Suprapubic skin (tissue), 4 donors: ENCODE results near the gene COMMD3. TPM values are rescaled to one million over a fixed set of nuclear protein-coding genes. Genes with fewer than 3 reads are reported as not detected.

ENCODE experiments used
- DNase-seq, 2 donors: peaks; one replicate each; pipeline ENCODE4 v3.0.0-alpha.2; 2019; ENCODE audit warnings: low spot score in 2 of 2
- H3K27ac ChIP-seq: fragments of 200-600 bp; sonication (generic); one replicate; pipeline ENCODE4 v1.5.1; 2019
- H3K27me3 ChIP-seq: fragments of 200-600 bp; sonication (generic); one replicate; pipeline ENCODE4 v1.5.1; 2019
- H3K36me3 ChIP-seq: fragments of 200-600 bp; sonication (generic); one replicate; pipeline ENCODE4 v1.5.1; 2019
- H3K4me1 ChIP-seq: fragments of 200-600 bp; sonication (generic); one replicate; pipeline ENCODE4 v1.5.1; 2019
- H3K4me3 ChIP-seq: fragments of 200-600 bp; sonication (generic); one replicate; pipeline ENCODE4 v1.5.1; 2019; ENCODE audit warnings: mild to moderate bottlenecking
- H3K9me3 ChIP-seq: fragments of 200-600 bp; sonication (generic); one replicate; pipeline ENCODE4 v1.5.1; 2019
- EP300 ChIP-seq: sonication (generic); formaldehyde crosslinking; IDR thresholded peaks from one replicate; pipeline ENCODE4 v1.6.1; 2017; ENCODE audit warnings: antibody characterized with exemption
- POLR2A ChIP-seq, 2 donors: fragments of 450-650 bp; IDR thresholded peaks; one replicate each; pipeline ENCODE4 v1.6.1; 2017; ENCODE audit warnings: antibody characterized with exemption in 2 of 2, mild to moderate bottlenecking in 2 of 2, moderate library complexity in 2 of 2
- POLR2AphosphoS5 ChIP-seq, 3 donors: sonication (generic); formaldehyde crosslinking; IDR thresholded peaks; one replicate each; pipeline ENCODE4 v1.6.1; 2017; ENCODE audit warnings: antibody characterized with exemption in 3 of 3
- WGBS: methylation state at CpG from one replicate; pipeline ENCODE4 v1.1.5; 2018; 5-methylcytosine and 5-hydroxymethylcytosine counted together
- total RNA-seq, 4 donors: library from RNA; depleted of rRNA; stranded (reverse); fragments of >200 nt; gene quantifications; one replicate each; pipeline ENCODE4 v1.1.0, GENCODE V29; 2016
- TF ChIP-seq, protein P1 (sequence below), 2 donors: fragments of 200-600 bp in 1 of 2; fragments of 450-650 bp in 1 of 2; sonication (generic) in 1 of 2; IDR thresholded peaks; one replicate each; pipeline ENCODE4 v1.5.1; 2016 to 2019; ENCODE audit warnings: antibody characterized with exemption in 2 of 2, mild to moderate bottlenecking in 1 of 2, moderate library complexity in 1 of 2

Gene COMMD3
- total RNA-seq, 4 donors from 2014 or later, result 32.9 to 46.7 (median 37.1) TPM

DNA sequence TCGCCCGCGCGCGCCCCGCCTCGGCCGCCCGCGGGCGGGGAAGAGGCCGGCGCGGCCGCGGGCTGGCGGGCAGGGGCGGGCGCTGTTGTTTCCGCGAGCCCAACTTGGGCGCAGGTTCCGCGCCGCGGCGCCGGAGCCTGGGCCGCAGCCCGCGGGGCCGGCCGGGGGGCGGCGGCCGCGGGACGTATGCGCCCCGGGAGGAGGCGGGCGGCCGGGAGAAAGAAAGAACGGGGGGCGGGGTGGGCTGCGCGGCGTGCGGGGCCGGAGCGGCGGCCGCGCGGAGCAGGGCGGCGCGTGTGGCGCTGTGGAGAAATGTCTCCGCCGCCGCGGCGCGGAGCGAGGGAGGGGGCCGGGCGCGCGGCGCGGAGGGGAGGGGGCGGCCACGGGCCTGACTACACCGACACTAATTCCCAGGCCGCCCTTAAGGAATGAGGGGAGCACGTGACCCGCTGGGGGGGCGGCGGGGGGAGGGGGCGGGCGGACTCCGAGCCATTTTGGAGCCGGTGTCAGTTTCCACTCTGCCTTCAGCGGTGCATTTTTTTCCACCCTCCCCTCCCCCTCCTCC lies 4.5 kb downstream of the COMMD3 start, which contains the start of gene BMI1:
TSS of gene BMI1 (plus strand) at position 509 of the 565 bp plus-strand sequence. CDS start 5,351 bp downstream, outside the sequence.
- H3K4me1 ChIP-seq, result peaks cover 46% of the 10 kb centered on the region
- H3K4me3 ChIP-seq, result peak within 1 kb of the TSS; percentile 88
- TF ChIP-seq POLR2AphosphoS5 (IDR thresholded peaks at IDR 0.05) (no peak), POLR2A (IDR thresholded peaks at IDR 0.05) (no peak), EP300 (no peak)
- TF ChIP-seq, protein P1, sequence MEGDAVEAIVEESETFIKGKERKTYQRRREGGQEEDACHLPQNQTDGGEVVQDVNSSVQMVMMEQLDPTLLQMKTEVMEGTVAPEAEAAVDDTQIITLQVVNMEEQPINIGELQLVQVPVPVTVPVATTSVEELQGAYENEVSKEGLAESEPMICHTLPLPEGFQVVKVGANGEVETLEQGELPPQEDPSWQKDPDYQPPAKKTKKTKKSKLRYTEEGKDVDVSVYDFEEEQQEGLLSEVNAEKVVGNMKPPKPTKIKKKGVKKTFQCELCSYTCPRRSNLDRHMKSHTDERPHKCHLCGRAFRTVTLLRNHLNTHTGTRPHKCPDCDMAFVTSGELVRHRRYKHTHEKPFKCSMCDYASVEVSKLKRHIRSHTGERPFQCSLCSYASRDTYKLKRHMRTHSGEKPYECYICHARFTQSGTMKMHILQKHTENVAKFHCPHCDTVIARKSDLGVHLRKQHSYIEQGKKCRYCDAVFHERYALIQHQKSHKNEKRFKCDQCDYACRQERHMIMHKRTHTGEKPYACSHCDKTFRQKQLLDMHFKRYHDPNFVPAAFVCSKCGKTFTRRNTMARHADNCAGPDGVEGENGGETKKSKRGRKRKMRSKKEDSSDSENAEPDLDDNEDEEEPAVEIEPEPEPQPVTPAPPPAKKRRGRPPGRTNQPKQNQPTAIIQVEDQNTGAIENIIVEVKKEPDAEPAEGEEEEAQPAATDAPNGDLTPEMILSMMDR (IDR thresholded peaks at IDR 0.05), result no peak
- no peaks in the 10 kb centered on the region for H3K36me3 ChIP-seq
- DNase-seq, result peak; percentile 80 to 82
- H3K27me3 ChIP-seq, result peaks cover 29% of the 10 kb centered on the region
- H3K27ac ChIP-seq, result peak within 1 kb of the TSS; percentile 91
- H3K9me3 ChIP-seq, result no peaks in the 10 kb centered on the region
- WGBS, result no CpG with 5 or more reads among the region's 85 CpGs

DNA sequence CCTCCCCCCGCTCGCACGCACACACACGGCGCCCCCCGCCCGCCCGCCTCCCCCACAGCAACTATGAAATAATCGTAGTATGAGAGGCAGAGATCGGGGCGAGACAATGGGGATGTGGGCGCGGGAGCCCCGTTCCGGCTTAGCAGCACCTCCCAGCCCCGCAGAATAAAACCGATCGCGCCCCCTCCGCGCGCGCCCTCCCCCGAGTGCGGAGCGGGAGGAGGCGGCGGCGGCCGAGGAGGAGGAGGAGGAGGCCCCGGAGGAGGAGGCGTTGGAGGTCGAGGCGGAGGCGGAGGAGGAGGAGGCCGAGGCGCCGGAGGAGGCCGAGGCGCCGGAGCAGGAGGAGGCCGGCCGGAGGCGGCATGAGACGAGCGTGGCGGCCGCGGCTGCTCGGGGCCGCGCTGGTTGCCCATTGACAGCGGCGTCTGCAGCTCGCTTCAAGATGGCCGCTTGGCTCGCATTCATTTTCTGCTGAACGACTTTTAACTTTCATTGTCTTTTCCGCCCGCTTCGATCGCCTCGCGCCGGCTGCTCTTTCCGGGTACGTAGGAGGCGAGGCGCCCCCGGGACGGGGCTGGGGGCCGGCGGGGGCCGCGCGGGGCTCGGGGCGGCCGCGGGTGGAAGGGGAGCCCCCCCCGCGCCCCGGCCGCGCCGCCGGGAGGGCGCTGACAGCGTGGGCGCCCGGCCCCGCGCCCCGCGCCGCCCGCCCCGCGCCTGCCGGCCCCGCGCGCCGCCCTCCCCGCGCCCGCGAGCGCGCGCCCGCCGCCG lies 5.2 kb downstream of the COMMD3 start:
- H3K27me3 ChIP-seq, result peaks cover 29% of the 10 kb centered on the region
- 0% methylated on average over 5 of the region's 114 CpGs for WGBS
- peak; percentile 78 to 89 for DNase-seq
- peak overlapping the region; percentile 88 for H3K4me3 ChIP-seq
- TF ChIP-seq POLR2AphosphoS5 (IDR thresholded peaks at IDR 0.05) (peak in 2 of 3 donors; percentile 34 to 52), POLR2A (IDR thresholded peaks at IDR 0.05) (peak in 1 of 2 donors; percentile 35)
- TF ChIP-seq, protein P1 (IDR thresholded peaks at IDR 0.05), result no peak
- H3K9me3 ChIP-seq, result no peaks in the 10 kb centered on the region
- H3K27ac ChIP-seq, result peak overlapping the region; percentile 91
- no peaks in the 10 kb centered on the region for H3K36me3 ChIP-seq
- H3K4me1 ChIP-seq, result peaks cover 51% of the 10 kb centered on the region

DNA sequence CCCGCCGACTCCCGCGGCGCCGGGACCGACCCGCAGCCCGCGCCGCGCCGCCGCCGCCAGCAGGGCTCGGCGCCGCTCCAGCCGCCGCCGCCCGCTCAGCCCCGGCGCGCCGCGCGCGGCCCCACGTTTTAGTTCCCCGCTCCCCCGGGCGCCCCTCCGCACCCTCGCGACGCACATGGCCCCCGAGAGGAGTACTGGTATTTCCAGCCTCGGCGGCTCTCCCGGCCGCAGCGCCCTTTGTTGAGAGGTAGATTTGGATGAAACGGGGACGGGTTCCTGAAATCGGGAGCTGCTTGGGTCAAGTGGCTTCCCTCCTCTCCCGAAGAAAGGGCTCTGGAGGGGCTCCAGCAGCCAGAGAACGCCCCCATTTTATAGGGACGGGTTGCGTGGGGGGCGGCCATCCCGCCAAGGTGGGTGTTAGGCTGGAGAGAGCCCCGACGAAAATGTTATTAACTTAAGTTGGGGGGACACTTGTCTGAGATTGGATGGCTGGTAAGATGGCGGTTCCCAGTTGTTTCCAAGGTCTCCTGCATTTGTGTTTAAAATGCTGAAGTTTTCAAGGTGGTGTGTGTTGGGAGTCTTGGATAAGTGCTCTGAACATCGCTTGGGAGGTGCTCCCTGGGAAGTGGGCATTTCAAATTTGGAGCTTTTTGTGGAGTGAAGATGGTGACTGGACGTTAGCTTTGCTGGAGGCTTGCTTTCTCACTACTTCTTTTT lies 5.9 kb downstream of the COMMD3 start:
- 3% methylated on average over 17 of the region's 57 CpGs for WGBS
- TF ChIP-seq POLR2A (IDR thresholded peaks at IDR 0.05) (no peak), POLR2AphosphoS5 (IDR thresholded peaks at IDR 0.05) (no peak), EP300 (no peak)
- TF ChIP-seq, protein P1 (IDR thresholded peaks at IDR 0.05), result no peak
- H3K27ac ChIP-seq, result no peak overlapping the region
- H3K4me1 ChIP-seq, result peaks cover 49% of the 10 kb centered on the region
- H3K36me3 ChIP-seq, result no peaks in the 10 kb centered on the region
- H3K9me3 ChIP-seq, result no peaks in the 10 kb centered on the region
- peak overlapping the region; percentile 88 for H3K4me3 ChIP-seq
- DNase-seq, result peak in 1 of 2 donors; percentile 72
- peaks cover 29% of the 10 kb centered on the region for H3K27me3 ChIP-seq

DNA sequence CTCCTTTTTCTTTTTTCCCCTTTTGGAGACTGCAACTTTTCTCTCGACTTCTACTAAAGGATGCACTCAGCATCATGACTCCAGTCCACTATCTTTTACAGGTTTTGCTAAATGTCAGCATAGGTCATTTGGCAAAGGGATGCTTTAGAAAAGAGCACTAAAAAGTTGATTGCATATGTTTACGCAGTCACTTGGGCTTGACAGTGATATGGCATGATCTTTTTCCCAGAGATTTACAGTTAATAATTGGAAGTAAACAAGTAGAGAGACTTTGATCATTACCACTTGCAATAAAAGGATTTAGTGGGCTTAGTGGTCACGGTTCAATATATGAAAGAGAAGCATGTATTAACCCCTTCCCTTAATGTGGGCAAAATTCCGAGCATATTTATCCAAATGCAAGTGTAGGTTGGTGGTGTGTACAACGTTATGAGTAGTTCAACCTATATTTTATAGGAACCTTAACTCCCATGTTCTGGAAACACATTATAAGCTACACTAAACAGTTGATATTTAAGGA lies 6.5 kb downstream of the COMMD3 start:
- Histone ChIP-seq H3K27me3 (peaks cover 29% of the 10 kb centered on the region), H3K4me1 (peaks cover 43% of the 10 kb centered on the region), H3K4me3 (peak overlapping the region; percentile 88), H3K9me3 (no peaks in the 10 kb centered on the region), H3K27ac (no peak overlapping the region), H3K36me3 (no peaks in the 10 kb centered on the region)
- TF ChIP-seq EP300 (no peak), POLR2A (IDR thresholded peaks at IDR 0.05) (no peak), POLR2AphosphoS5 (IDR thresholded peaks at IDR 0.05) (no peak)
- TF ChIP-seq, protein P1 (IDR thresholded peaks at IDR 0.05), result no peak
- no peak for DNase-seq
- 81% methylated on average over 5 of the region's 5 CpGs for WGBS
